HG02973 (cell line): ENCODE data around the gene BACH2.
"Not testable (repeated sequence)": the region's sequence is repeated elsewhere in the genome, so short reads cannot be mapped to it uniquely, and the experiment has no call there.

Experiments used
- ATAC-seq: cut with Tn5 transposase; IDR thresholded peaks from one replicate; pipeline ENCODE4 v1.9.1; 2021; ENCODE audit warnings: moderate library complexity; ENCODE audit not compliant: unreplicated experiment

BACH2 gene

DNA sequence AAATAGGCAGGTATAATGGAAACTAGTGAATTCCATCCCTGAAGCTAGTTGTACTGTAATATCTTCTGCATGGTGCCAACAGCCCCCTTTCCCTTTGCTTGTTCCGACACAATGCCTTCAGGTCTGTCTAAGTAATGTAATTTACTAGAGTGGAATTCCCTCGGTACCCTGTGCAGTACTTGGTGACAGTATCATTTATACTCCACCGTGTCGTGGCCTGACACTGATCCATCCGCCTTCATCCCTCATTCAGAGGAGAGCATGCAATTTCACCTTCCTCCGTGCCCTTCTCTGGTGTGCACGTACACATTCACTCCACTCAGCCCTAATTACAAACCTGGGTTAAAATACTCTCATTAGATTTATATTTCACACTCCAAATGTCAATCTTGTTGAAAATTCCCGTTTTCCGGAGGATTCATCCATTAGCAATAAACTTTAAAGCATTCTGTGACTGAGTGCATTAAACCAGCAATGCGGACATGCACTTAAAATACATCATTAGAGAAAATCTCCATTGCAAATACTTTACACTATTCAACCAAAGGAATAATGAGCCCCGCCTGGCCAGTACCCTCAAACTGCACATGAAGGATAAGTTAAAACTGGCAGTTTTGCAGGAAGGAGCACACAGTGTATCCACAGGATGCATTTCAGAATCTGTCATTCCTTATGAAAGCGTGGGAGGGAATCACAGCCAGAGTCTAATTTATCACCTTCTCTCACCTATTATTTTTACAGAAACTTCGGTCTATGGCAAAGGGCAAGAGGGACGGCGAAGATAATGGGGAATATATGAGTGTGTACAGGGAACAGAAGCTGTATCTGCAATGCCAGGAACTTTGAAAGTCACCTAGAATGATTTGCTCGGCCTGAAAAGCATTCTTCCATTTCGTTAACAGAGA lies 219.9 kb downstream of the BACH2 start:
- ATAC-seq: no peak

DNA sequence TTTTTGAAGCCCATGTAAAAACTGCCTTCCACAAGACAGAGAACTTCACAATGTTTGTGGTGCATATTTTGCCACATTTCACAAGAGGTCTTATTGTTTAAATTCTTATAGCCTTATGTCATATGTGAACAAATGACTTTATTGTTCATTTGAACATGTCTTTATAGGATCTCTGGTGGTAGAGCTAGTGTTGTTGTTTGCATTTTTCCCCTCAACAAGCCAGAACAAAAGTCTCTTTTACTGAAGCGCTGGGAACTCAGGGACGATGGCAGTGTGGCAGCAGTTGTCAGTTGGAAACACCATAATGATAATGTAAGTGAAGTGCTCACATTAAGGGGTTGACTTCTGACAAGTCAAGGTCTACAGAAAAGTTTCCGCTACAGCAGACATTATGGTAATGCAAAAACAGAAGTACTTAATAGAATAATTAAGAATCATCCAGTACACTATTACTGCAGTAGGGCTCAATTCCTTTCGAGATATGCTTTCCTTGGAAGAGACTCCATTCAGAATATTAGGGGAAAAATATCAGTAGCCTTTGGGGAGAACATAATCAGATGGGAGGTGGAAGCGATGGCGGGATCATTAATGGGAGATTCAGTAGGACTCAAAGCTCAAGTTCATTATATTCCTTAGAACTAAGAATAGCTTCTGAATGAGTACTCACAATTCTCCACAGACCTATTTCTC lies 222.3 kb downstream of the BACH2 start:
- no peak for ATAC-seq

DNA sequence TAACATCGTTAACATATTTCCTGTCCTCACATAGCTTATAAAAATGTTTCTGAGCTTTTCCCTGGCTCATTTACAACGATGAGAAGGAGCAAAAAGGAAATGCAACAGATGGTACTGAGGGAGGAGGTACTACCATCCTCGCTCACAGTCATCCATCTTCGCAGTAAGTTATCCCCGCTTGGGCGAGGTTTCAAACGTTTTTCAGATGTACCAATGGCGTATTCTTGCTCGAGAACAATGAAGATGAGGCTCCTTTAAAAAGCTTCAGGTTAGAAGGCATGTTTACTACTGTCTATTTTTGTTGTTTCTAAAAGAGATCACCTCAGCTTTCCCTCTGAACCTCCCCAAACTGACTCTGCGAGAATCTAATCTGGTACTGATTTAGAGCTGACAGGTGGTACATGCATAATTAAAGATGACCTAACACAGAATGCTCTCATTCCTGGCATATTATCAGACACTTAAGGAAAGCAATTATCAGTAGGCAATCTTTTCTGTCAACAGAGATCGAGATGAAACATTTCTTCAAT lies 223.6 kb downstream of the BACH2 start:
- ATAC-seq: no peak

DNA sequence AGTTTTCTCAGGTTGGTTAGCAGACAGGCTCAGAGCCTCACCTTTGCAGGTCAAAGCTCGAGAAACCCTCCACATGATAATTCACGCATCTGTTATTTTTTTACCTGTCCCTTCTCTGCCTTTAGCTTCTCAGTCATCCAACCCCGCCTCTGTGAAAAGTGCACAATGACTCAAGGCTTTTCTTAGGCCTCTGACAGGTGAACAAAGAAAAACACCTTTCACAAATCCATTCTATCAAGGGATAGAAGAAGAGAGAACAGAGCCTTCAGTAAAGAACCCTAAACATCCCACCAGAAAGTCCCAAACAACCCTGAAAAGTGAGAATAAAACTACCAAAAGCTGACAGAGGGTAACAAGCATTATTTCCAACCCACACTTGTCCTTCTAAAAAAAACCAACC lies 224.1 kb downstream of the BACH2 start:
- ATAC-seq: no peak

DNA sequence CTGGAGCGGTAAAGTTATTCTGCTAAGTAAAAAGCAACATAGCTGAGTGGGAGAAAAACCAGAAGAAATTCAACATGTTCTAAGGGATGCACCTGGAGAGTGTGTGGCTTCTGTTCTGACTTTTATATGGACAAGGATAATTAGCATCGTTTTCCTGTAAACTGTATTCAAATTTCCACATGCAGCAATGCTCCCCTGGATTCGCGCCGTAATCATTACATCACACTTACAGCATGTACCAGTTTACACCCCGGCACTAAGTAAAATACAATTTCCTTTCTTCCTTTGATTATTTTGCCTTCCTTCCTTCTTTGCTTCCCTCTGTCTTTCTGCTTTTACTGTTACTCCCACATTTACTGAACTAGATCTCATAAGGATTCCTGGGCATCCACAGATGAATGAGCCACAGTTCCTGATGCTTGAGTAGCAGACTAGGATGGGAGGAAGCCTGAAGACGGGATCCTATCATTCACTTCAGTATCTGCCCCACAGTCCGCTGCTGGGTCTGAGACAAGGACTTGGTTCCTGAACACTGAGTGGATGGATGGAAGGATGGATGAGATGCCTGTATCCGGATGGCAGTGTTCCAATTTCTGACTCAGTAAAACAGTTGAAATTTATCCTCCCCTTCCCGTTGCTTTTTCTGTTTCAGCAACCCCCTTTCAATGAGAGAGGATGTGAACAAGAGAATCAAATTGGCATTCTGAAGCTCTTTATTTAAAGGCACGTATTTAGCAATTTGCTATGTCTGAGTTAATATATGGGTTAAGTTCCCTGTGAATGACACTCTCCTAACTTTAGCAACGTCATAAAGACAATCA lies 227.7 kb downstream of the BACH2 start:
- ATAC-seq: no peak

DNA sequence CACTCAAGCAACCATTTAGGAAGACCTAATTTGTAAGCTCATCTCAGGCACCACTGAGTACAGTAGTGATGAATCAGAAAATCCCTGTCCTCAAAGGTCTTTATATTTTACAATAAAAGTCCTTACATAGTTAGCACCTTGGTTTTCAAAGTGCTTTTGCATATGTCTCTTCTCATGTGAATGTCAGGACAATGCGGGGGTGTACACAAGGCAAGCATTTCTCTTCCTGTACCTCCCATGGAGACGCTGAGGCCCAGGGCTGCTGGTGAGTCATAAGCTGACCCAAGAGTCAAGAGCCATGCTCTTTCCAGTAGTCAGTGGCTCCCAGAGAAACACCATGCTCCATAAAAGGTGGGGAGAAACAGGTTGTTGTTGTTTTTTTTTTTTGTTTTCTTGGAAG lies 228.4 kb downstream of the BACH2 start:
- ATAC-seq: no peak

DNA sequence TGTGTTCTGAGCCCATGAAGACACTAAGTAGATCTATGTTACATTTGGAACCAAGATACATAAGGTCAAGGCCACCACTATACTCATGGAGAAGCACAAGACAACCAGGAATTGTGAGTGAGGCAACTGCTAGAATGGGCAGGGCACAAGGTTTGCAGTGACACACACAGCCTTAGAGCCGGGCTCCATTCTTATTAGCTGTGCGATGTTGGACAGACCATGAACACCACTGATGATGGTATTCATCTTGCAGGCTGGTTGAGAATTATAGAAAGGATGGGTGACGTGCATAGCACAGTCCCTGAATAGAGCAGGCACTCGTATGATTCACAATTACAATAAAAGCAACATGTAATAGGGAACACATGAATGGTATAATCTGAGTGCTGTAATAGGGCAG lies 229.9 kb downstream of the BACH2 start:
- no peak for ATAC-seq

DNA sequence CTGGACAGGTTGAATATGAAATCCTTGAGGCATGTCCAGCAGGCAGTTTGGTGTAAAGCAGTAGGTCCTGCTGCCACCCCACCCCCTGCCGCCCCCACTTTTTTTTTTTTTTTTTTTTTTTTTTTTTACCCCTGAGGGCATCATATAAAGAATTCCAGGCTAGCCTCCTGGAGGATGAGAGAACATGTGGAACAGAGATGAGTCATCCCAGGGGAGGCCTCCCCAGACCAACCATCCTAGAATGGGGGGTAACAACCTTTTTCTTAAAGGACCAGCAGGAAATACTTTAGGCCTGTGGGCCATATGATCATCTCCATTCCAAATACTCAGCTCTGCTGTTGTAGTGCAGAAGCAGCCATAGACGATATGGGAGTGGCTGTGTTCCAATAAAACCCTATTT lies 231.5 kb downstream of the BACH2 start:
- ATAC-seq: no peak

DNA sequence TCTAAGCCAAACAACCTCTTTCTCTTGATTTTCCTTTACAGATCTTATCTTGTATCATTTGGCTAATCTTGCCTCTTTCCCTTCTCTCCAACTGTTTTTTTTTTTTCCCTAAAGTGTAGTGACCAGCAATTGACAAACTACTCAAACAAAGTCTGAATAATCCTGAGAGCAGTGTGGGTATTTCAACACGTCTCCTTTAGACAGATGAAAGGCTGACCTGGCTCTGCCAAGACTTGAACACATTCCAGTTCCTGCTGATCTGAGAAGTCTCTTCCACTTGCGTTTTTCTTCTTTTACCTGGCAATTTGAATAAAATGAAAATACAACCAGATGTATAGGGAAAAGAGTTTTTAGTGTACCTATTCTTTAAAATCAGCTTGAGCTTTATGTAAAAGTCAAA lies 234.0 kb downstream of the BACH2 start:
- no peak for ATAC-seq

DNA sequence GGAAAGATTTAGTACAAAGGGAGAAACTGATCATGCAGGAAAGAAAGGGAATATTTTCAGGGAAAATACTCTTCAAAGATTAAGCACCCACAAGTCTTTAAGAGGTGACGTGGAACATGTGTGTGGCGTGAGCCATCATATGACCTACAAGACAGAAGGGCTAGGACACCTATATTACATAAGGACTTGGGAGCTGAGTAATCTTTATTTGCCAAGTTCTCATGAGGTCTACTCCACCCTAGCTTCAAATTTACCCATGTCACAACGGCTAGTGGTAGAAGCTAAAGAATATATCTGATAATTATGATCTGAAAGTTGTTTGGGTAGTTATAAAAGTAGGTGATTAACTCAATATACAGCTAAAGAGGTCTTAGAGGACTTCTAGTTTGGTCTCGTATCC lies 234.6 kb downstream of the BACH2 start:
- ATAC-seq: no peak

DNA sequence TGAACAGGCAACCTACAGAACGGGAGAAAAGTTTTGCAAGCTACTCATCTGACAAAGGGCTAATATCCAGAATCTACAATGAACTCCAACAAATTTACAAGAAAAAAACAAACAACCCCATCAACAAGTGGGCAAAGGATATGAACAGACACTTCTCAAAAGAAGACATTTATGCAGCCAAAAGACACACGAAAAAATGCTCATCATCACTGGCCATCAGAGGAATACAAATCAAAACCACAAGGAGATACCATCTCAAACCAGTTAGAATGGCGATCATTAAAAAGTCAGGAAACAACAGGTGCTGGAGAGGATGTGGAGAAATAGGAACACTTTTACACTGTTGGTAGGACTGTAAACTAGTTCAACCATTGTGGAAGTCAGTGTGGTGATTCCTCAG lies 237.5 kb downstream of the BACH2 start:
- not testable (repeated sequence) for ATAC-seq

DNA sequence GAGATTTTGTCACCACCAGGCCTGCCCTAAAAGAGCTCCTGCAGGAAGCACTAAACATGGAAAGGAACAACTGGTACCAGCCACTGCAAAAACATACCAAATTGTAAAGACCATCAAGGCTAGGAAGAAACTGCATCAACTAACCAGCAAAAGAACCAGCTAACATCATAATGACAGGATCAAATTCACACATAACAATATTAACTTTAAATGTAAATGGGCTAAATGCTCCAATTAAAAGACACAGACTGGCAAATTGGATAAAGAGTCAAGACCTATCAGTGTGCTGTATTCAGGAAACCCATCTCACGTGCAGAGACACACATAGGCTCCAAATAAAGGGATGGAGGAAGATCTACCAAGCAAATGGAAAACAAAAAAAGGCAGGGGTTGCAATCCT lies 240.7 kb downstream of the BACH2 start:
- ATAC-seq: not testable (repeated sequence)

DNA sequence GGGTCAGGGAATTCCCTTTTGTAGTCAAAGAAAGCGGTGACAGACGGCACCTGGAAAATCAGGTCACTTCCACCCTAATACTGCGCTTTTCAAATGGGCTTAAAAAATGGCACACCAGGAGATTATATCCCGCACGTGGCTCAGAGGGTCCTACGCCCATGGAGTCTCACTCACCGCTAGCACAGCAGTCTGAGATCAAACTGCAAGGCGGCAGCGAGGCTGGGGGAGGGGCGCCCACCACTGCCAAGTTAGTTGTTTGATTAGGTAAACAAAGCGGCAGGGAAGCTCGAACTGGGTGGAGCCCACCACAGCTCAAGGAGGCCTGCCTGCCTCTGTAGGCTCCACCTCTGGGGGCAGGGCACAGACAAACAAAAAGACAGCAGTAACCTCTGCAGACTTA lies 242.4 kb downstream of the BACH2 start:
- not testable (repeated sequence) for ATAC-seq

DNA sequence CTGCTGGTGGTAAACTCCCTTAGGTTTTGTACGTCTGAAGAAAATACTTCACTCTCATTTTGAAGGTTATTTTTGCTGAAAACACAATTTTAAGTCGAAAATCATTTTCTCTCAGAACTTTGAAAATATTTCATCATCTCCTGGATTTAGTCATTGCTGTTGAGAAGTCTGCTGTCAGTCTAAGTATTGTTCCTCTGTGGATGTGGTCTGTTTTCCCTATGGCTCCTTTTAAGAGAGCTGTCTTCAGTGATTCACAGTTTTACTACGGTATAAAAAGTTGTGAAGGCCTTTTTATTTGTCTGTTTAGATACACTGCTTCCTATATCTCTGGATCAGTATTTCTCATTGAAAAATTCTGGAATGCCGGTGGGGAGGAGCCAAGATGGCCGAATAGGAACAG lies 243.0 kb downstream of the BACH2 start:
- no peak for ATAC-seq

DNA sequence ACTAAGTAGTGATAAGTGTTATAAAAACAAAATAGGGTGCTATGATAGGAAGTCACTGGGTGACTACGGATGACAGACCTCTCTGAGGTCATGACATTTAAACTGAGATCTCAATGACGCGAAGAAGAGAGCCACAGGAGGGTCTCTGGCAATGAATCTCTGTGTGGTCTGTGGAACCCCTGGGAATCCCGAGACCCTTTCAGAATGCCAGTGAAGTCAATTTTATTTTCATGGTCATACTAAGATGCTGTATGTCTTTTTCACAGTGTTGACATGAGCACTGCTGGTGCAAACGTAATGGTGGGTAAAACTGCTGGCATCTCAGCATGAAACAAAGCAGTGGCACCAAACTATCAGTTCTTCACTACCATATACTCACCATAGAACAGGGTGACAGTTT lies 247.3 kb downstream of the BACH2 start:
- no peak for ATAC-seq

DNA sequence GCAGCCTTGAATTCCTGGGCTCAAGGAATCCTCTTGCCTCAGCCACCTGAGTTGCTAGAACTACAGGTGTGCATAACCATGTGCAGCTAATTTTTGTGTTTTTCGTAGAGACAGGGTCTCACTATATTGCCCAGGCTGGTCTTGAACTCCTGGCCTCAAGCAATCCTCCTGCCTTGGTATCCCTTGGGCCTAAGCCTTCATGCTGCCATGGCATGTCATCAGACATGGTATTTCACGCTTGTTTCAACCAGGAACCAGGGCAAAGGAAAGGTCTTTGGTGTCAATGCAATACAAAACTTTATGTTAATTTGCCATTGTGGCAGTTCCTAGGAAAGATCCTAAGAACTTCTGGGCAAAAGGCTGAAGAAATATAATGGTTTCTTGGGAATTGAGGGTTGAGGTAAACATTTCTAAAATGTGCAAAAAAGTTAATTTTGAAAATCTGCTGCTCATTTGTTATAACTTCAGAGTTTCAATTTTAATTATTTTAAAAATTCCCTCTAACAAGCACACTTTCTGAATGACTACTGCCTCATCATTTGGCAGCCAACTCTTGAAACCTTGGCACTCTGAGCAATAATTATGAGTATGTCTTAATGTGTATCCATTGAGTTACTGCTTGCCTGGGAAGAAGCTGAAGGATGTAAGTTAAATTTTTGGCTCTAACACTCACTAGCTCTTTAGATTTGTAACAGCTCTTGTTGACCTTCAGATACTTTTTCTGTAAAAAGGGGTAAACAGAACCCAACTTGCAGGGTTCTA lies 248.3 kb downstream of the BACH2 start:
- ATAC-seq: no peak

DNA sequence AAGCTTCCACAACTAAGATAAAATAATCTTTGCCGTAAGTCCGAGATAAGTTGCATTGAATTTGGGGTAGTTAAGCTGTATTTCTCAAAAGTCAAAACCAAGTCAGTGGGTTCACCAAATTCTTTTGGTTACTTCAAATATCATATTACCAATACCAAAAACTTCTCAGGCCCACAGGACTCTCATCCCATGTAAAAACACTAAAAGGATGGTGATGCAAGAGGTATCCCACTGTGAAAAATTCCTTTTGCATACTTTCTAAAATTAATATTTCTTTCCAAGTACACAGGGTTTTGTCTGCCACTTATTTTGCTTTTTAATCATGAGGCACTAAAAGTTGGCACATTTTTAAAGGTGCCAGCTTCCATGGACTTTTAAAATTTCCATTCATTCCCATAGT lies 251.1 kb downstream of the BACH2 start:
- no peak for ATAC-seq

DNA sequence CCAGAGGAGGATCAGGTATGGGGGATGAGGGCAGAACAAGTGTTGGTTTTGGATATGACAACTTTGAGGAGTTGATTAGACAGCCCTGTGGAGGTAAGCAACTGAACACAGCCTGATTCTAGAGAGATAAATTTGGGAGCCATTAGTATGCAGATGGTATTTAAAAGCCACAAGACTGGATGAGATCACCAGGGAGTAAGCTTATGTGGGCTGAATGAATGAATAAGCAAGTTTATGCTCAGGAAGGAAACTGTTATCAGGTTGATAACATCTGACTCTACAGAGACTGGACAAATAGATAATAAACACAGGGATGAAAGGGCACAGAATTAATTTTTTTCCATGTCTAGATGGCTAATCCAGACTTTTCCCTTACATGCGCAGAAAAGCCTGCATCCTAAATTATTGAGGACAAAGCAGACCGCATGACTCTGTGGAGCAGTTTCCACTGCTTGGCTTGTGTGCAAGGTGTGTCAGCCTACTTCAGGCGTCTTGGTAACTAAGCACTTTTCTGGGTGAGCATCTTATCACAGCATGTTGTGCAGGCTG lies 251.7 kb downstream of the BACH2 start:
- ATAC-seq: no peak

DNA sequence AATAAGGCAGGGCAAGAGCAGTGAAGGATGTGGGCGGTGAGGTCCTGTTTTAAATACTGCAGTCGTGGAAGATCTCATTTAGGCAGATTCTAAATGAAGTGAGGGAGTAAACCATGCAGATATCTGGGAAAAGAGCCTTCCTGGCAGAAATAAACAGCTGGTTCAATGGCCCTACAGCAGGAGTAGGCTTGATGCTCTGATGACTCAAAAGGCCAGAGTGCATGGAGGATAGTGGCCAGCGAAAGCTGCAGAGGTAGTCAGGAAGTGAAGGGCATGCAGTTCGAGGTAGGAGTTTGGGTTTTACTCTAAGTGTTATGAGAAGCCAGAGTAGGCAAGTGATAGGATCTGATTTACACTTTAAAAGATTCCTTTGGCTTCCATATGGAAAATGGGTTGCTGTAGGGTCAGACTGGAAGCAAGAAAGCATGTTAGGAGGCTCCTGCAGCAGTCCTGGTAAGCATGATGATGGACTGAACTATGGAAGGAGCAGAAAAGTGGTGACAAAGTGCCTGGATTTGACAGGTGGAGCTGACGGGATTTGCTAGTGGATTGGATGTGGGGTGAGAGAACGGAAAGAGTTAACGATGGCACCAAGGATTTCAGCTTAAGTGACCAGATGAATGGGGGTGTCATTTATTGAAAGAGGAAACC lies 252.3 kb downstream of the BACH2 start:
- ATAC-seq: no peak

DNA sequence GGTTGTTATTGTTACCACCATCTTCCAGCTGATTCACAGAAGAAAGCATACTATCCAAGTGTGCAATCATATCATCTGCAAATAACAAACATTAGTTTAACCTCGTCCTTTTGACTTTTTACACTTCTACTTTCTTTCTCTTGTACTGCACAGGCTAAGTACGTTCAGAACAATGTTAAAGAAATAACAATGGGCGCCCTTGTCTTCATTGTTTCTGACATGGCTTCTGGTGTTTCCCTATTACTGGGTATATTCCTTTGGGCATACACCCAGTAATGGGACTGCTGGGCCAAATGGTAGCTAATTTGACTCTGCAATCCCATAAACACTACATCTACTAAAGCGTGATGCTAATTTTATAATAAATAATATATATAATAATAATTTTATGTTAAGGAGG lies 255.7 kb downstream of the BACH2 start:
- no peak for ATAC-seq
